PC-9 (cell line): ENCODE measurements around the gene PCNA. TPM values are rescaled to one million over a fixed set of nuclear protein-coding genes. Genes with fewer than 3 reads are reported as not detected.
A peak's percentile ranks its signal among the peaks of the same experiment; 100 is the strongest.

Source experiments
- BruUV-seq: library from RNA; stranded (reverse); fragments of 400-500 nt; replicated peaks from 2 replicates; lab custom pipeline; 2021; lab: Mats Ljungman, UMichigan
- CTCF ChIA-PET: fragments of 300-600 bp; sonication (Branson Sonifier 250); formaldehyde crosslinking; loops from one replicate; lab custom pipeline; 2022; ENCODE audit warnings: antibody characterized with exemption; lab: Charles Lee
- POLR2A ChIA-PET: fragments of 300-600 bp; sonication (Branson Sonifier 250); formaldehyde crosslinking; loops from one replicate; lab custom pipeline; 2022; ENCODE audit warnings: antibody characterized with exemption; ENCODE audit not compliant: unreplicated experiment; lab: Charles Lee
- DNase-seq, 2 experiments: peaks; one replicate each; pipeline versions ENCODE4 v3.0.0 to v3.0.0-alpha.2; 2015 to 2022; ENCODE audit warnings: mixed read lengths in 1 of 2
- H2AFZ ChIP-seq: fragments of 200-600 bp; sonication (generic); 2 replicates; pipeline ENCODE4 v1.8.1; 2017; ENCODE audit warnings: antibody characterized with exemption
- H3F3A ChIP-seq: fragments of 200-600 bp; sonication (generic); 2 replicates; pipeline ENCODE4 v1.8.1; 2017; ENCODE audit warnings: antibody characterized with exemption, mild to moderate bottlenecking, low read depth; ENCODE audit not compliant: insufficient read depth
- H3K27ac ChIP-seq: fragments of 200-600 bp; sonication (generic); 2 replicates; pipeline ENCODE4 v1.6.1; 2016; ENCODE audit warnings: mixed run types
- H3K27me3 ChIP-seq: fragments of 200-600 bp; sonication (generic); 2 replicates; pipeline ENCODE4 v1.6.1; 2016; ENCODE audit warnings: low read depth, mixed run types; ENCODE audit not compliant: insufficient read depth
- H3K36me3 ChIP-seq: fragments of 200-600 bp; sonication (generic); 2 replicates; pipeline ENCODE4 v1.6.1; 2016; ENCODE audit warnings: low read depth, mixed run types
- H3K4me1 ChIP-seq: fragments of 200-600 bp; sonication (generic); replicated peaks from 2 replicates; pipeline ENCODE4 v1.6.1; 2016; ENCODE audit warnings: mixed run types; ENCODE audit not compliant: insufficient read depth
- H3K4me2 ChIP-seq: fragments of 200-600 bp; sonication (generic); 2 replicates; pipeline ENCODE4 v1.6.1; 2017; ENCODE audit warnings: mixed run types
- H3K4me3 ChIP-seq: fragments of 200-600 bp; sonication (generic); 2 replicates; pipeline ENCODE4 v1.6.1; 2016; ENCODE audit warnings: mixed run types
- H3K79me2 ChIP-seq: fragments of 200-600 bp; sonication (generic); 2 replicates; pipeline ENCODE4 v1.6.1; 2017; ENCODE audit warnings: low read depth, mixed run types
- H3K9me2 ChIP-seq: fragments of 200-600 bp; sonication (generic); 2 replicates; pipeline ENCODE4 v1.8.1; 2017; ENCODE audit warnings: mild to moderate bottlenecking; ENCODE audit not compliant: insufficient read depth
- H3K9me3 ChIP-seq: fragments of 200-600 bp; sonication (generic); 2 replicates; pipeline ENCODE4 v1.8.1; 2016; ENCODE audit warnings: low read depth; ENCODE audit not compliant: insufficient read depth
- H4K20me1 ChIP-seq: fragments of 200-600 bp; sonication (generic); 2 replicates; pipeline ENCODE4 v1.8.1; 2017; ENCODE audit not compliant: insufficient read depth
- CTCF ChIP-seq: fragments of 200-600 bp; sonication (generic); conservative IDR thresholded peaks from 2 replicates; pipeline ENCODE4 v1.6.1; 2017; ENCODE audit warnings: mixed run types, antibody characterized with exemption, mild to moderate bottlenecking, moderate library complexity
- EZH2 ChIP-seq: fragments of 200-600 bp; sonication (generic); IDR thresholded peaks from 2 replicates; pipeline ENCODE4 v1.8.0; 2017; ENCODE audit warnings: antibody characterized with exemption, low read depth
- intact Hi-C: fragments of 100-400 bp; cut with micrococcal nuclease; formaldehyde crosslinking; loops from one replicate; pipeline ENCODE4 v1.10.0; 2022; ENCODE audit not compliant: unreplicated experiment
- total RNA-seq: library from RNA; stranded (reverse); gene quantifications from 2 replicates; pipeline ENCODE4 v1.2.3, GENCODE V29; 2021

PCNA gene
- total RNA-seq, 1 experiment from 2014 or later, result 207 TPM

DNA sequence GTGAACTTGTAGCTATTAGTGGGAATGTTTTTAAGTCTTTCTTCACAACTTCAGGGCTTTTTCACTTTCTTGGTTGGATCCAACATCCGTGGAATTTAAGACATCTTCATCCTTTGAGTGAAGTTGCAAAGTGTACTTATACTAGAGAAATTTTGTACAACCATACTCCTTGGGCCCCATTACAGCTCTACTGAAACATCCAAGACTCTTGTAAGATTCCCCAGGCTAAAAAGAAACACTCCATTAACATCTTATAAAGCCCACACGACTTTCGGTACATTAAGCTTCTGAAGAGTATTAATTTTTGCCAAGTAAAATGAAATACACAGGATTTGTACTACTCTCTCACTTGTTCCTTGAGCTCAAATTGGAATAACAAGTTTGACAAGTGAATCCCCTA is 5.4 kb downstream of the PCNA start:
- ChIA-PET POLR2A (interaction anchor here (0.7 kb wide), 1 partner anchor 30 kb away, joined by 3 read pairs; no protein-coding TSS in a partner anchor), CTCF (interaction anchor here (0.6 to 0.7 kb wide), 2 partner anchors 109 to 488 kb away, joined by 3 read pairs; no protein-coding TSS in a partner anchor)
- Histone ChIP-seq H3K36me3 (peaks cover 44% of the 10 kb centered on the region), H3K27ac (peak overlapping the region; percentile 88; the same call in 1 of the 2 replicates), H3K4me3 (no peak overlapping the region; the same call in 1 of the 2 replicates), H3K4me2 (peak overlapping the region; percentile 81; the same call in 1 of the 2 replicates), H3K9me2 (no peaks in the 10 kb centered on the region), H3K9me3 (no peaks in the 10 kb centered on the region), H3F3A (peaks cover 72% of the 10 kb centered on the region), H4K20me1 (peaks cover 16% of the 10 kb centered on the region), H3K27me3 (no peaks in the 10 kb centered on the region), H3K4me1 (peaks cover 39% of the 10 kb centered on the region), H3K79me2 (peaks cover 57% of the 10 kb centered on the region), H2AFZ (no peak overlapping the region)
- BruUV-seq, result no TSS peak
- intact Hi-C loops, result no loop called here
- peak in 1 of 2 experiments; percentile 25 for DNase-seq
- TF ChIP-seq CTCF (no peak), EZH2 (no peak)

DNA sequence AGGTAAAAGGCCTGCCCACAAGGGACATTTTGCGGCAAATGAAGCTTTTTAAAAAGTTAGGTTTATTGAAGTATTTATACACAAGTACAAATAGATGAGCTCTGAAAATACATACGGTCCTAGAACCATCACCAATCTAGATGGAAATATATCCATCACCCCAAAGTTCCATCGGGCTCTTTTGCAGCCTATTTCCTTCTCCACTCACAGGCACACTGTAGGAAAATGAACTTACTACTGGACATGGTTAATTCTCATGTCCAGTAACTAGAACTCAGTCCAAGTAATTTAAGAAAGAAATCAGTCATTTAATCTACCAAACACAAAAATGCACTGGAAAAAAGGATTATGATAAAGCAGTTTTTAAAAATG is 6.2 kb downstream of the PCNA start:
- Histone ChIP-seq H3F3A (peaks cover 67% of the 10 kb centered on the region), H3K79me2 (peaks cover 49% of the 10 kb centered on the region), H2AFZ (peak overlapping the region; percentile 89), H3K27me3 (no peaks in the 10 kb centered on the region), H3K27ac (peak overlapping the region; percentile 88), H3K9me3 (no peaks in the 10 kb centered on the region), H3K9me2 (no peaks in the 10 kb centered on the region), H3K4me1 (peaks cover 38% of the 10 kb centered on the region), H4K20me1 (peaks cover 11% of the 10 kb centered on the region), H3K4me3 (peak overlapping the region; percentile 82), H3K36me3 (peaks cover 51% of the 10 kb centered on the region), H3K4me2 (peak overlapping the region; percentile 81)
- intact Hi-C loops, result no loop called here
- POLR2A ChIA-PET, result no interaction called here
- TF ChIP-seq EZH2 (no peak), CTCF (no peak)
- no peak for DNase-seq
- CTCF ChIA-PET, result no interaction called here
- no TSS peak for BruUV-seq

GRCh38 chr20:5109276-5109675 is 10.5 kb downstream of the PCNA start:
- intact Hi-C loops, result no loop called here
- peak in 1 of 2 experiments; percentile 18 for DNase-seq
- BruUV-seq, result no TSS peak
- H2AFZ ChIP-seq, result no peak overlapping the region
- no peak overlapping the region for H3K4me2 ChIP-seq
- H3K9me3 ChIP-seq, result no peaks in the 10 kb centered on the region
- H4K20me1 ChIP-seq, result no peaks in the 10 kb centered on the region
- no peak overlapping the region for H3K27ac ChIP-seq
- H3K27me3 ChIP-seq, result no peaks in the 10 kb centered on the region
- peaks cover 28% of the 10 kb centered on the region for H3F3A ChIP-seq
- peaks cover 18% of the 10 kb centered on the region; the same call in 1 of the 2 replicates for H3K36me3 ChIP-seq
- no peak overlapping the region for H3K4me3 ChIP-seq
- H3K9me2 ChIP-seq, result no peaks in the 10 kb centered on the region
- ChIA-PET CTCF (no interaction called here), POLR2A (no interaction called here)
- H3K79me2 ChIP-seq, result peaks cover 18% of the 10 kb centered on the region
- no peak for TF ChIP-seq CTCF
- TF ChIP-seq EZH2, result no peak
- H3K4me1 ChIP-seq, result peaks cover 15% of the 10 kb centered on the region
